Neural progenitor cell (in vitro differentiated cells): ENCODE data around the gene SHROOM2.

Experiments
- CTCF ChIP-seq: fragments of 200-600 bp; sonication (generic); IDR thresholded peaks from 2 replicates; pipeline ENCODE4 v1.5.1; 2017; ENCODE audit warnings: antibody characterized with exemption, mild to moderate bottlenecking
- EZH2 ChIP-seq: fragments of 200-600 bp; sonication (generic); IDR thresholded peaks from 2 replicates; pipeline ENCODE4 v1.6.1; 2017; ENCODE audit warnings: antibody characterized with exemption, mild to moderate bottlenecking, moderate library complexity
- EZH2phosphoT487 ChIP-seq: fragments of 200-600 bp; sonication (generic); IDR thresholded peaks from 2 replicates; pipeline ENCODE4 v1.6.1; 2017; ENCODE audit warnings: antibody characterized with exemption

GRCh38 chrX:9871701-9872268 is 85.6 kb downstream of the SHROOM2 start:
- TF ChIP-seq EZH2phosphoT487 (no peak), CTCF (no peak), EZH2 (no peak)
